C4-2B (cell line): ENCODE measurements around the gene LIM2.
"Not testable (repeated sequence)": the region's sequence is repeated elsewhere in the genome, so short reads cannot be mapped to it uniquely, and the experiment has no call there.

ENCODE experiments used
- H3K27ac ChIP-seq: fragments of 450-650 bp; 2 replicates; pipeline ENCODE4 v1.5.1; 2017
- ZFX ChIP-seq: fragments of 450-650 bp; IDR thresholded peaks from 2 replicates; pipeline ENCODE4 v1.6.1; 2017
- TF ChIP-seq, protein P1 (sequence below): fragments of 450-650 bp; conservative IDR thresholded peaks from 2 replicates; pipeline ENCODE4 v1.5.1; 2017; ENCODE audit warnings: mild to moderate bottlenecking

Gene LIM2

DNA sequence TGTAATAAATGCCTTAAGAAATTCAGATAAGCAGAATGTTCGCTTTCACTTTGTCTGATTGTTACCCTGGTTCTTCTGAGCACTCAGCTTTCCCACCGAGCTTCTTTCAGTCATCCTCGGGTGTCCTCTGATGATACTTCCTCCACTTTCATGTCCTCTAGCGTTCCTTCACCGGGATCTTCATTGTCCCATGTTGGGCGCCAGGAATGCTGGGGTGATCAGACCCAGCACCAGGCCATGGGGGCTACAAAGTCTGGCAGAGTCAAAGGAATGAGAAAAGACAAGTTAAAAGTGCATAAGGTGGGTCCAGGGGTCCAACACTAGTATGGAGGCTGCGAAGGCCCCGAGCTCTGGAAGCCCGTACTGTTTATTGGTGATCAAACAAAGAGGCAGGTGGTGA is 14.3 kb upstream of the LIM2 start:
- TF ChIP-seq, protein P1, sequence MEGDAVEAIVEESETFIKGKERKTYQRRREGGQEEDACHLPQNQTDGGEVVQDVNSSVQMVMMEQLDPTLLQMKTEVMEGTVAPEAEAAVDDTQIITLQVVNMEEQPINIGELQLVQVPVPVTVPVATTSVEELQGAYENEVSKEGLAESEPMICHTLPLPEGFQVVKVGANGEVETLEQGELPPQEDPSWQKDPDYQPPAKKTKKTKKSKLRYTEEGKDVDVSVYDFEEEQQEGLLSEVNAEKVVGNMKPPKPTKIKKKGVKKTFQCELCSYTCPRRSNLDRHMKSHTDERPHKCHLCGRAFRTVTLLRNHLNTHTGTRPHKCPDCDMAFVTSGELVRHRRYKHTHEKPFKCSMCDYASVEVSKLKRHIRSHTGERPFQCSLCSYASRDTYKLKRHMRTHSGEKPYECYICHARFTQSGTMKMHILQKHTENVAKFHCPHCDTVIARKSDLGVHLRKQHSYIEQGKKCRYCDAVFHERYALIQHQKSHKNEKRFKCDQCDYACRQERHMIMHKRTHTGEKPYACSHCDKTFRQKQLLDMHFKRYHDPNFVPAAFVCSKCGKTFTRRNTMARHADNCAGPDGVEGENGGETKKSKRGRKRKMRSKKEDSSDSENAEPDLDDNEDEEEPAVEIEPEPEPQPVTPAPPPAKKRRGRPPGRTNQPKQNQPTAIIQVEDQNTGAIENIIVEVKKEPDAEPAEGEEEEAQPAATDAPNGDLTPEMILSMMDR = no peak
- no peak for TF ChIP-seq ZFX
- H3K27ac ChIP-seq = no peak overlapping the region

DNA sequence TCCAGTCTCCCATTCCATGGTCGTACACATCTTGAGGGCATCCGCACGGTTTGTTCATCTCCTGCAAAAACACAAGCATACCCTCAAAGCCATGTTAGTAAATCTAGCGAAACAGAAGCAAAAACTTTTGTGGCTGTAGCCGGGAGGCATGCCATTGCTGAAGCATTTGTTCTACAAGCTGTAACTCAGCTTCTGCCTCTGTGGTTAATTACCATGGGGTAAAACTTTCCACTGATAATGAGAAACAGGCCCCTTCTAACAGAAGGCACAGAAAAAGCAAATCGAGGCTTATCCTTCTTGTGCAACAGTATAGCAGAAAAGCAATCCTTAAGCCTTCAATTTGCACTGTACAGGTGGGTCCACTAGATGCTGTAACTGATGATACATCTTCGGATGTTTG is 12.2 kb upstream of the LIM2 start:
- H3K27ac ChIP-seq = not testable (repeated sequence)

DNA sequence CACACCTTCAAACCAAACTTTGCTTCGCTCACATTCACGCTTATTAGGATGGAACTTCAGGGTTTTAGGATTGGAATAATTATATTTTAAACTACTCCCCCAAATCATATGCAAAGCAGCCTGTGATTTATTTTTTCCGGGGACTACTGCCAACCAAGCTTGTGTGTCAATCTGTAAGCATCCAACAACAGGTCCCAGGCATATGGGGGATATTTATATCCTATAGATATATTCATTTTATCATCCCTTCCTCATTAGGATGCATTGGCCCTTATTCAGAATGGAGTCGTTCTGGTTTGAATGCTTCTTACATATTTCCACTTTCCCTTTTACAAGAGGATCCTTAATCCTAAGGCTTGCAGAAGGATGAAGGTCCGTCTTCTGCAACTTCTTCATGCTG is 11.5 kb upstream of the LIM2 start:
- no peak for TF ChIP-seq ZFX
- TF ChIP-seq, protein P1 = no peak
- H3K27ac ChIP-seq = no peak overlapping the region

DNA sequence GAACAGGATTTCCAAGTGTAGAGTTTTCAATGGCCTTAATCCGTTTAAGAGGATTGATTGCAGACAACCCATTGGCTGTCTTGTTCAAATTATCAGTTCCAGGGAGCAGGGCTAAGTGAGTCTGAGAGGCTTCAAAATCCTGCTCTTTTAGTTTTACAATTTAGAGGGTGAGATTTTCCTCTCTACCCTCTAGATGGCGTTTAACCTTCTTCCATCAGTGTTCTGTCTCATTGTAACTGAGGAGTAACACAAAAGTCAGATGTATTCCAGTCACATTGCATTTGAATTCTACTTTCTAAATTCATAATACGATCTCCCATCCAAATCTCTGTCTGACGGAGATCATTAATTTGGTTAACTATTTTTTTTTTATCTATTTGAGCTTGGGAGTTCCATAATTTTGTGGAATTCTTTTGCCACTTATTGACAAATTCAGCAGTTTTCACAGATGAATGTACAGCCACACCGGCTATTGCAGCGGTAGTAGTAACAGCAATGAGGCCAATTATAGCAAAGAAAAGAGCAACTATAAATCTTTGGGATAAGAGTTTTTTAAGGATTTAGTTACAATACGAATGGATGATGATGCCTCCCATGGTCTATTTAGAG is 10.4 kb upstream of the LIM2 start:
- TF ChIP-seq, protein P1 = peak; percentile 82
- no peak for TF ChIP-seq ZFX
- H3K27ac ChIP-seq = no peak overlapping the region

DNA sequence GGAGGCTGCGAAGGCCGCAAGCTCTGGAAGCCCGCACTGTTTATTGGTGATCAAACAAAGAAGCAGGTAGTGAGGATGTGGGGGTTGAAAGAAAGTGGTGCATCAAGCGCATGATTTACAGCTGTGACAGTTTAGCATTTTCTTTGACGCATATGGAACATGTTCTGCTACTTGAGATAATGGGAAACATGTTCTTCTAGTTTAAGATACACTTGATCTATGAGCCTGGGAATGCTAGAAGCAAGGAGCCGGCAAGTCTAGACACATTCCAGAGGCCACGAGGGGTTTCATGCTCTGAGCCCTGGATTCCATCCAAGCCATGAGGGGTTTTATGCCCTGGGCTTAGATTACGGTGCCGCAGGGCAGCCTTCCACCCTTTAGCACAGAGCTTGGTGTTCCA is 9.7 kb upstream of the LIM2 start:
- not testable (repeated sequence) for H3K27ac ChIP-seq

DNA sequence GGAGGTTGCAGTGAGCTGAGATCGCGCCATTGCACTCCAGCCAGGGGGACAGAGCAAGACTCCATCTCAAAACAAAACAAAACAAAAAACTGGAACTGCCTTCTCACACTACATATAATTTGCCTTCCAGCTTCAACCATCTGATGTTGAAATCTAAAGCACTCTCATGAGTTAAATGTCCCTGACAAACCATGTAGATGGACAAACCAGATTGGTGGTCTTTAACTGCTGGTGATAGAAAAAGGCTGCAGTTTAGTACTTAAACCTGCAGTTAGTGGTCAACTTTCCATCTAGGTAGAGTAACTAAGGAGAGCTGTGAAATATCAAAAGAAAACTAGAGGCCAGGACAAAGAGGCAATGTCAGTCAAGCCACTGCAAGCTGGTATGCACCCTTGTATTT is 8.4 kb upstream of the LIM2 start:
- H3K27ac ChIP-seq = no peak overlapping the region
- no peak for TF ChIP-seq ZFX
- TF ChIP-seq, protein P1 = no peak

DNA sequence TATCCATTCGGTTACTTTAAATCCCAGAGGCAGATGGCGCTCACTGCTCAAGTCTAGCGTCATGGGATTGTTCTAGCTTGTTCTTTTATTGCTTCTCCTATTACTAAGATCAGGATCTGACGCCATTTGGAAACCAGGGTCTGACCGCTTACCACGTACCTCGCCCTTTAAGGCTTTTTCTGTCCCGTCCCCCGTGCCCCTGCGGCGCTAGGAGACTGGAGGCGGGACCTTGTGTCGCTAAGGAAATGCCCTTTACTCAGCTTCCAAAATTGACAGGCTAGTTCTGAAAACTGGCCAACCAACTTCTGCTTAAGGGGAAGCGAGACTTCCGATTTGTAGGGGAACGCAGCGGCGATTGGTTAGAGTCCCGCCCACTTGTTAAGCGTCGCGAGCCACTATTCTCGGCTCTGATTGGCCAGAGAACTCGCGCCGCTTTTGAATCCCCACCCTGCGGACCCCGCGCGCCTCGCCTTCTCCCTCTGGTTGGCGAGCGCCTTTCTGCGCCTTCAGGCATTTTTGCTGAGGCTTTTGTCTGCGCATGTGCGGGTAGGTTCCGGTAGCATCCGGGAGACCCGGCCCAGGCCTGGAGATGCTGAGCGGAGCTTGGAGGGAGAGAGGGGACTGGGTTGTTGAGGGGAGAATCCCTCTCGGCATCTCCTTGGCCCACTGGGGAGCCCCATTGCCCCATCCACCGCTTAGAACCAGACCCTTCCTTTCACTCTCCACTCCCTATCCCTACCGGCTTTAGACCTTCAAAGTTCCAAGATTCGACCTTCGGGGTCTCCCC is 6.5 kb upstream of the LIM2 start:
- H3K27ac ChIP-seq = peak overlapping the region; percentile 75
- TF ChIP-seq, protein P1 = no peak
- no peak for TF ChIP-seq ZFX

DNA sequence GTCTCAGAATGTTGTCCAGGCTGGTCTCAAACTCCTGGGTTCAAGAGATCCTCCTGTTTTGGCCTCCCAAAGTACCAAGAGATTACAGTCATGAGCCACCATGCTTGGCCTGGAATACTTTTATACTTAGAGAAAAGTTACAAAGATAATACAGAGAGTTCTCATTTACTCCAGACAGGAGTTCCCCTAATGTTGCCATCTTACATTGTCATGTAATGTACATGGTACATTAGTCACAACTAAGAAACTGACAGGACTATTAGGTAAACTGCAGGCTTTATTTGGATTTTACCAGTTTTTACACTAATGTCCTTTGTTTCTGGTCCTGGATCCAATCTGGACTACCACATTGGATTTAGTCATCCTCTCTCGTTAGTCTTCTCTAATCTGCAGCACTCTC is 4.9 kb upstream of the LIM2 start:
- TF ChIP-seq ZFX = no peak
- TF ChIP-seq, protein P1 = no peak

More for the DNA sequence above, 4.9 kb upstream of the LIM2 start:
- no peak overlapping the region for H3K27ac ChIP-seq
